GM12878 (cell line): ENCODE results near the gene WFIKKN1. TPM values are rescaled to one million over a fixed set of nuclear protein-coding genes. Genes with fewer than 3 reads are reported as not detected.

Source experiments
- EZH2 ChIP-seq: IDR thresholded peaks from 2 replicates; pipeline ENCODE4 v1.6.1; 2012; ENCODE audit warnings: low read depth, mild to moderate bottlenecking, control low read depth, inconsistent platforms, low read length, borderline replicate concordance; ENCODE audit not compliant: control insufficient read depth
- GATAD2B ChIP-seq: fragments of 450-650 bp; conservative IDR thresholded peaks from 2 replicates; pipeline ENCODE4 v1.6.1; 2017; ENCODE audit warnings: low read depth, mild to moderate bottlenecking, moderate library complexity
- JUNB ChIP-seq: IDR thresholded peaks from 2 replicates; pipeline ENCODE4 v1.6.1; 2016; ENCODE audit warnings: antibody characterized with exemption, mild to moderate bottlenecking
- KLF5 ChIP-seq: fragments of 450-650 bp; IDR thresholded peaks from 2 replicates; pipeline ENCODE4 v1.6.1; 2014; ENCODE audit warnings: mild to moderate bottlenecking; ENCODE audit not compliant: partially characterized antibody
- MEF2A ChIP-seq: IDR thresholded peaks from 2 replicates; pipeline ENCODE4 v1.6.1; 2011; ENCODE audit warnings: low read depth, mild to moderate bottlenecking, low read length, moderate library complexity; ENCODE audit not compliant: insufficient read depth
- MXI1 ChIP-seq: fragments of 150-350 bp; IDR thresholded peaks from 2 replicates; pipeline ENCODE4 v1.6.1; 2011; ENCODE audit warnings: low read depth, mild to moderate bottlenecking, inconsistent platforms, low read length, improper control_type of control experiment
- NFYA ChIP-seq: IDR thresholded peaks from 2 replicates; pipeline ENCODE4 v1.6.1; 2011; ENCODE audit warnings: low read depth, mild to moderate bottlenecking, low read length, improper control_type of control experiment, borderline replicate concordance
- PML ChIP-seq: IDR thresholded peaks from 2 replicates; pipeline ENCODE4 v1.6.1; 2012; ENCODE audit warnings: low read length, inconsistent platforms
- RUNX3 ChIP-seq: IDR thresholded peaks from 2 replicates; pipeline ENCODE4 v1.6.1; 2012; ENCODE audit warnings: low read length, inconsistent platforms
- SMAD5 ChIP-seq: IDR thresholded peaks from 2 replicates; pipeline ENCODE4 v1.6.1; 2016; ENCODE audit warnings: antibody characterized with exemption, low read depth
- SREBF2 ChIP-seq: IDR thresholded peaks from 2 replicates; pipeline ENCODE4 v1.6.1; 2012; ENCODE audit warnings: mild to moderate bottlenecking, low read length
- TBL1XR1 ChIP-seq: IDR thresholded peaks from 2 replicates; pipeline ENCODE4 v1.6.1; 2012; ENCODE audit warnings: low read depth, low read length, improper control_type of control experiment
- YBX1 ChIP-seq: fragments of 450-650 bp; IDR thresholded peaks from 2 replicates; pipeline ENCODE4 v1.6.1; 2016; ENCODE audit warnings: antibody characterized with exemption
- ZSCAN29 ChIP-seq: fragments of 450-650 bp; IDR thresholded peaks from 2 replicates; pipeline ENCODE4 v1.6.1; 2017; ENCODE audit warnings: mild to moderate bottlenecking, moderate library complexity
- polyA plus RNA-seq, 11 experiments: library from polyadenylated mRNA; depleted of rRNA in 4 of 11; unstranded in 6 of 11; stranded (reverse) in 5 of 11; fragments of >200 nt; fragmentation: Nextera tagmentation in 4 of 11; fragmentation: Illumina TruSeq in 1 of 11; extraction: Ambion mirVana in 4 of 11; extraction: Trizol in 1 of 11; gene quantifications; 1 replicate in 1 of 11; 2 replicates in 10 of 11; pipeline versions ENCODE4 v1.2.1 to v1.2.3, GENCODE V29; 2011 to 2016; ENCODE audit warnings: inconsistent platforms in 2 of 11, missing spikeins in 2 of 11, low read depth in 1 of 11
- total RNA-seq, 4 experiments: library from RNA; depleted of rRNA in 3 of 4; stranded (reverse); fragments of >200 nt in 3 of 4; fragmentation: Illumina TruSeq in 1 of 4; extraction: Trizol in 1 of 4; gene quantifications; 2 replicates each; pipeline versions ENCODE4 v1.2.1 to v1.2.3, GENCODE V29; 2013 to 2021
- TF ChIP-seq, protein P1 (sequence below): fragments of 450-650 bp; IDR thresholded peaks from 2 replicates; pipeline ENCODE4 v1.6.1; 2017; ENCODE audit warnings: mild to moderate bottlenecking, low read depth, inconsistent platforms; ENCODE audit not compliant: poor library complexity, severe bottlenecking
- TF ChIP-seq, protein P2 (sequence below): fragments of 450-650 bp; IDR thresholded peaks from 2 replicates; pipeline ENCODE4 v1.6.1; 2017; ENCODE audit warnings: antibody characterized with exemption, mild to moderate bottlenecking, moderate library complexity
- TF ChIP-seq, protein P3 (sequence below): fragments of 450-650 bp; IDR thresholded peaks from 2 replicates; pipeline ENCODE4 v1.6.1; 2016; ENCODE audit warnings: mild to moderate bottlenecking, moderate library complexity, borderline replicate concordance
- TF ChIP-seq, protein P4 (sequence below): IDR thresholded peaks from 2 replicates; pipeline ENCODE4 v1.6.1; 2011; ENCODE audit warnings: borderline replicate concordance, low read depth, mild to moderate bottlenecking, moderate library complexity, low read length; ENCODE audit not compliant: insufficient read depth, poor library complexity, severe bottlenecking

The WFIKKN1 gene
- total and polyA plus RNA-seq, 10 of the 15 experiments (the other 5 are each of a cell fraction or from before 2014, with no cell fraction given) = 0.01 to 0.41 (median 0.05) TPM; not detected in 2

DNA sequence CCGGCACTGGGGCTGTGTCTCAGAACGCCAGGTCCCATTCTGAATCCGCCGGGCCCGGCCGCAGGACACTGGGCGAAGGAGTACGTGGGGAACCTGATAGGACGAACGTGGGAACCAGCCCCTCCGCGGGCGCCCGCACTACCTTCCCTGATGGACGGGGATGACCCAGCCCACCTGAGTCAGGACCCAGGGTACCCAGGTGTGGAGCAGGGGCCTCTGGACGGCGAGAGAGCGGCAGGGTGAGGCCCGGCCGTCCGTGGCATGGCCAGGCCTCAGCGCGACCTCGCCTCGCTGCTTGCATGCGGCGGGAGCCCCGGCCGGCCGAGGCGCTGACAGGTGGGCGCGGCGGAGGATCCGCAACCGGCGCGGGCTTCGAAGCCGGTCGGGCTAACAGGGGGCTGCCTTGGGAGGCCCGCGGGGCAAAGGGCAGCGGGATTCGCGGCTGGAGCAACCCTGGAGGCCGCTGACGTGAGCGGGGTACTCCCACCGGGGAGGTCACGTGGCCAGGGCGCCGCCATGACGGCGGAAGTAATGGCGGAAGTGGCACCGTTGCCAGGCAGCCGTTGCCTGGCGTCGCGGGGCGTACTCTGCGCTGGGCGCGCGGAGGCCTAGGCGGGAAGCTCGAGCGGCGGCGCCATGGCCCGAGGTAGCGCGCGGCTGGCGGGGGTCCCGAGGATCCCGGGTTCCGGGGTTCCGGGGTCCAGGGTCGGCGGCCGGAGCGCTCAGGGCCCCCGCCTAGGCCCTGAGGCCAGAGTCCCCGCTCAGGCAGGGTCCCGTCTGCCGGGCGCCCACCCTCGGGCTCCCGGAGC is 18.2 kb downstream of the WFIKKN1 start, which contains the start of gene WDR90 (continued):
- TF ChIP-seq, protein P1, sequence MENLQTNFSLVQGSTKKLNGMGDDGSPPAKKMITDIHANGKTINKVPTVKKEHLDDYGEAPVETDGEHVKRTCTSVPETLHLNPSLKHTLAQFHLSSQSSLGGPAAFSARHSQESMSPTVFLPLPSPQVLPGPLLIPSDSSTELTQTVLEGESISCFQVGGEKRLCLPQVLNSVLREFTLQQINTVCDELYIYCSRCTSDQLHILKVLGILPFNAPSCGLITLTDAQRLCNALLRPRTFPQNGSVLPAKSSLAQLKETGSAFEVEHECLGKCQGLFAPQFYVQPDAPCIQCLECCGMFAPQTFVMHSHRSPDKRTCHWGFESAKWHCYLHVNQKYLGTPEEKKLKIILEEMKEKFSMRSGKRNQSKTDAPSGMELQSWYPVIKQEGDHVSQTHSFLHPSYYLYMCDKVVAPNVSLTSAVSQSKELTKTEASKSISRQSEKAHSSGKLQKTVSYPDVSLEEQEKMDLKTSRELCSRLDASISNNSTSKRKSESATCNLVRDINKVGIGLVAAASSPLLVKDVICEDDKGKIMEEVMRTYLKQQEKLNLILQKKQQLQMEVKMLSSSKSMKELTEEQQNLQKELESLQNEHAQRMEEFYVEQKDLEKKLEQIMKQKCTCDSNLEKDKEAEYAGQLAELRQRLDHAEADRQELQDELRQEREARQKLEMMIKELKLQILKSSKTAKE = no peak
- no peak for TF ChIP-seq SMAD5
- TF ChIP-seq PML = no peak; the same call in 1 of the 2 replicates
- no peak for TF ChIP-seq MEF2A
- TF ChIP-seq NFYA = no peak
- TF ChIP-seq GATAD2B = peak; percentile 70; the same call in 1 of the 2 replicates
- TF ChIP-seq, protein P2, sequence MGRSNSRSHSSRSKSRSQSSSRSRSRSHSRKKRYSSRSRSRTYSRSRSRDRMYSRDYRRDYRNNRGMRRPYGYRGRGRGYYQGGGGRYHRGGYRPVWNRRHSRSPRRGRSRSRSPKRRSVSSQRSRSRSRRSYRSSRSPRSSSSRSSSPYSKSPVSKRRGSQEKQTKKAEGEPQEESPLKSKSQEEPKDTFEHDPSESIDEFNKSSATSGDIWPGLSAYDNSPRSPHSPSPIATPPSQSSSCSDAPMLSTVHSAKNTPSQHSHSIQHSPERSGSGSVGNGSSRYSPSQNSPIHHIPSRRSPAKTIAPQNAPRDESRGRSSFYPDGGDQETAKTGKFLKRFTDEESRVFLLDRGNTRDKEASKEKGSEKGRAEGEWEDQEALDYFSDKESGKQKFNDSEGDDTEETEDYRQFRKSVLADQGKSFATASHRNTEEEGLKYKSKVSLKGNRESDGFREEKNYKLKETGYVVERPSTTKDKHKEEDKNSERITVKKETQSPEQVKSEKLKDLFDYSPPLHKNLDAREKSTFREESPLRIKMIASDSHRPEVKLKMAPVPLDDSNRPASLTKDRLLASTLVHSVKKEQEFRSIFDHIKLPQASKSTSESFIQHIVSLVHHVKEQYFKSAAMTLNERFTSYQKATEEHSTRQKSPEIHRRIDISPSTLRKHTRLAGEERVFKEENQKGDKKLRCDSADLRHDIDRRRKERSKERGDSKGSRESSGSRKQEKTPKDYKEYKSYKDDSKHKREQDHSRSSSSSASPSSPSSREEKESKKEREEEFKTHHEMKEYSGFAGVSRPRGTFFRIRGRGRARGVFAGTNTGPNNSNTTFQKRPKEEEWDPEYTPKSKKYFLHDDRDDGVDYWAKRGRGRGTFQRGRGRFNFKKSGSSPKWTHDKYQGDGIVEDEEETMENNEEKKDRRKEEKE = no peak
- TF ChIP-seq EZH2 = no peak
- TF ChIP-seq JUNB = no peak
- peak; percentile 99 for TF ChIP-seq MXI1
- no peak for TF ChIP-seq TBL1XR1
- no peak for TF ChIP-seq RUNX3
- TF ChIP-seq ZSCAN29 = no peak
- TF ChIP-seq, protein P3, sequence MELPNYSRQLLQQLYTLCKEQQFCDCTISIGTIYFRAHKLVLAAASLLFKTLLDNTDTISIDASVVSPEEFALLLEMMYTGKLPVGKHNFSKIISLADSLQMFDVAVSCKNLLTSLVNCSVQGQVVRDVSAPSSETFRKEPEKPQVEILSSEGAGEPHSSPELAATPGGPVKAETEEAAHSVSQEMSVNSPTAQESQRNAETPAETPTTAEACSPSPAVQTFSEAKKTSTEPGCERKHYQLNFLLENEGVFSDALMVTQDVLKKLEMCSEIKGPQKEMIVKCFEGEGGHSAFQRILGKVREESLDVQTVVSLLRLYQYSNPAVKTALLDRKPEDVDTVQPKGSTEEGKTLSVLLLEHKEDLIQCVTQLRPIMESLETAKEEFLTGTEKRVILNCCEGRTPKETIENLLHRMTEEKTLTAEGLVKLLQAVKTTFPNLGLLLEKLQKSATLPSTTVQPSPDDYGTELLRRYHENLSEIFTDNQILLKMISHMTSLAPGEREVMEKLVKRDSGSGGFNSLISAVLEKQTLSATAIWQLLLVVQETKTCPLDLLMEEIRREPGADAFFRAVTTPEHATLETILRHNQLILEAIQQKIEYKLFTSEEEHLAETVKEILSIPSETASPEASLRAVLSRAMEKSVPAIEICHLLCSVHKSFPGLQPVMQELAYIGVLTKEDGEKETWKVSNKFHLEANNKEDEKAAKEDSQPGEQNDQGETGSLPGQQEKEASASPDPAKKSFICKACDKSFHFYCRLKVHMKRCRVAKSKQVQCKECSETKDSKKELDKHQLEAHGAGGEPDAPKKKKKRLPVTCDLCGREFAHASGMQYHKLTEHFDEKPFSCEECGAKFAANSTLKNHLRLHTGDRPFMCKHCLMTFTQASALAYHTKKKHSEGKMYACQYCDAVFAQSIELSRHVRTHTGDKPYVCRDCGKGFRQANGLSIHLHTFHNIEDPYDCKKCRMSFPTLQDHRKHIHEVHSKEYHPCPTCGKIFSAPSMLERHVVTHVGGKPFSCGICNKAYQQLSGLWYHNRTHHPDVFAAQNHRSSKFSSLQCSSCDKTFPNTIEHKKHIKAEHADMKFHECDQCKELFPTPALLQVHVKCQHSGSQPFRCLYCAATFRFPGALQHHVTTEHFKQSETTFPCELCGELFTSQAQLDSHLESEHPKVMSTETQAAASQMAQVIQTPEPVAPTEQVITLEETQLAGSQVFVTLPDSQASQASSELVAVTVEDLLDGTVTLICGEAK = peak; percentile 73
- TF ChIP-seq, protein P4, sequence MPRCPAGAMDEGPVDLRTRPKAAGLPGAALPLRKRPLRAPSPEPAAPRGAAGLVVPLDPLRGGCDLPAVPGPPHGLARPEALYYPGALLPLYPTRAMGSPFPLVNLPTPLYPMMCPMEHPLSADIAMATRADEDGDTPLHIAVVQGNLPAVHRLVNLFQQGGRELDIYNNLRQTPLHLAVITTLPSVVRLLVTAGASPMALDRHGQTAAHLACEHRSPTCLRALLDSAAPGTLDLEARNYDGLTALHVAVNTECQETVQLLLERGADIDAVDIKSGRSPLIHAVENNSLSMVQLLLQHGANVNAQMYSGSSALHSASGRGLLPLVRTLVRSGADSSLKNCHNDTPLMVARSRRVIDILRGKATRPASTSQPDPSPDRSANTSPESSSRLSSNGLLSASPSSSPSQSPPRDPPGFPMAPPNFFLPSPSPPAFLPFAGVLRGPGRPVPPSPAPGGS = no peak
- no peak for TF ChIP-seq SREBF2
- TF ChIP-seq KLF5 = no peak
- no peak for TF ChIP-seq YBX1
